Renal cortex interstitium (tissue), 15 donors: ENCODE results near the gene BCORL1. TPM values are rescaled to one million over a fixed set of nuclear protein-coding genes. Genes with fewer than 3 reads are reported as not detected.

ENCODE experiments used
- DNase-seq, 11 donors: peaks; one replicate each; pipeline ENCODE4 v3.0.0-alpha.2; 2013; ENCODE audit warnings: low read depth in 9 of 11, low spot score in 4 of 11; ENCODE audit errors: extremely low read depth in 1 of 11
- long read RNA-seq, 16 experiments: transcript quantifications; one replicate each; lab custom pipeline, GENCODE V29; 2026
- polyA plus RNA-seq, 3 donors: library from polyadenylated mRNA; unstranded; fragments of 120-200 nt; gene quantifications; one replicate each; pipeline ENCODE4 v1.2.1, GENCODE V29; 2013; ENCODE audit not compliant: insufficient read length in 3 of 3

The BCORL1 gene
- polyA plus RNA-seq, result 10 to 100 TPM; 16.0 to 20.8 (median 17.0) TPM
- long read RNA-seq, donor 1, result 0 reads
- long read RNA-seq, donor 2, partial matches to known transcripts, result 12 of 12 reads
- long read RNA-seq, donor 2, other reads (novel, unspliced or antisense), result 0 of 12 reads
- long read RNA-seq, donor 3, result 0 reads
- long read RNA-seq, donor 4, result 0 reads
- long read RNA-seq, donor 5, full-length matches to known transcripts, result 1 of 1 reads
- long read RNA-seq, donor 5, partial matches to known transcripts, result 0 of 1 reads
- long read RNA-seq, donor 5, other reads (novel, unspliced or antisense), result 0 of 1 reads
- long read RNA-seq, donor 6, result 0 reads
- long read RNA-seq, donor 7, full-length matches to known transcripts, result 1 of 1 reads
- long read RNA-seq, donor 7, partial matches to known transcripts, result 0 of 1 reads
- long read RNA-seq, donor 7, other reads (novel, unspliced or antisense), result 0 of 1 reads
- long read RNA-seq, donor 8, partial matches to known transcripts, result 18 of 18 reads
- long read RNA-seq, donor 8, other reads (novel, unspliced or antisense), result 0 of 18 reads
- long read RNA-seq, donor 9, result 0 reads
- long read RNA-seq, donor 10, result 0 reads
- long read RNA-seq, donor 11, full-length matches to known transcripts, result 1 of 1 reads
- long read RNA-seq, donor 11, partial matches to known transcripts, result 0 of 1 reads
- long read RNA-seq, donor 11, other reads (novel, unspliced or antisense), result 0 of 1 reads
- long read RNA-seq, donor 12, result 0 reads
- long read RNA-seq, donor 13, result 0 reads
- long read RNA-seq, donor 14, full-length matches to known transcripts, result 1 of 1 reads
- long read RNA-seq, donor 14, partial matches to known transcripts, result 0 of 1 reads
- long read RNA-seq, donor 14, other reads (novel, unspliced or antisense), result 0 of 1 reads
- long read RNA-seq, donor 15, result 0 reads
- long read RNA-seq, donor 16, full-length matches to known transcripts, result 2 of 7 reads
- long read RNA-seq, donor 16, partial matches to known transcripts, result 5 of 7 reads
- long read RNA-seq, donor 16, other reads (novel, unspliced or antisense), result 0 of 7 reads

- peak; percentile 63 to 89 (median 82) for DNase-seq
These were observed at the start of gene BCORL1 for GRCh38 chrX:129982300-129983251. TSS of gene BCORL1 (plus strand) at chrX:129982635. CDS start at chrX:130005232, 22,597 bp downstream.

- DNase-seq, result no peak
These were observed 49.6 kb upstream of the BCORL1 start for GRCh38 chrX:129932821-129933321.

- no peak for DNase-seq
These were observed 48.7 kb upstream of the BCORL1 start for GRCh38 chrX:129933700-129934099.

GRCh38 chrX:129934461-129934860, 48.0 kb upstream of the BCORL1 start:
- DNase-seq, result no peak

- no peak for DNase-seq
These were observed 47.5 kb upstream of the BCORL1 start for GRCh38 chrX:129934952-129935351.

GRCh38 chrX:129938081-129938480, 44.4 kb upstream of the BCORL1 start:
- DNase-seq, result no peak

- no peak for DNase-seq
These were observed 42.4 kb upstream of the BCORL1 start for GRCh38 chrX:129939986-129940385.

GRCh38 chrX:129940721-129941120, 41.7 kb upstream of the BCORL1 start:
- no peak for DNase-seq

- DNase-seq, result no peak
These were observed 37.3 kb upstream of the BCORL1 start for GRCh38 chrX:129945131-129945530.

- no peak for DNase-seq
These were observed 29.1 kb upstream of the BCORL1 start for GRCh38 chrX:129953334-129953648.

GRCh38 chrX:129953881-129954280, 28.6 kb upstream of the BCORL1 start:
- no peak for DNase-seq

- DNase-seq, result no peak
These were observed 27.6 kb upstream of the BCORL1 start for GRCh38 chrX:129954804-129955203.

- no peak for DNase-seq
These were observed 26.8 kb upstream of the BCORL1 start for GRCh38 chrX:129955682-129956081.

GRCh38 chrX:129956145-129956544, 26.3 kb upstream of the BCORL1 start:
- no peak for DNase-seq

- DNase-seq, result no peak
These were observed 25.7 kb upstream of the BCORL1 start for GRCh38 chrX:129956765-129957164.

GRCh38 chrX:129957241-129958082, 25.0 kb upstream of the BCORL1 start:
- DNase-seq, result peak in 6 of 11 donors; percentile 40 to 60 (median 48)

GRCh38 chrX:129958083-129958465, 24.4 kb upstream of the BCORL1 start:
- DNase-seq, result no peak
